Sigmoid colon (tissue), 3 donors: ENCODE results near the gene IGLL5.

Experiments
- POLR2A ChIP-seq, 2 donors: fragments of 450-650 bp; IDR thresholded peaks; one replicate each; pipeline ENCODE4 v1.6.1; 2016; ENCODE audit warnings: antibody characterized with exemption in 2 of 2, mild to moderate bottlenecking in 2 of 2, moderate library complexity in 2 of 2
- TF ChIP-seq, protein P1 (sequence below), 4 experiments: fragments of 450-650 bp in 3 of 4; fragments of 200-600 bp in 1 of 4; IDR thresholded peaks; one replicate each; pipeline ENCODE4 v1.5.1; 2016 to 2019; ENCODE audit warnings: antibody characterized with exemption in 4 of 4, mild to moderate bottlenecking in 3 of 4, moderate library complexity in 2 of 4

DNA sequence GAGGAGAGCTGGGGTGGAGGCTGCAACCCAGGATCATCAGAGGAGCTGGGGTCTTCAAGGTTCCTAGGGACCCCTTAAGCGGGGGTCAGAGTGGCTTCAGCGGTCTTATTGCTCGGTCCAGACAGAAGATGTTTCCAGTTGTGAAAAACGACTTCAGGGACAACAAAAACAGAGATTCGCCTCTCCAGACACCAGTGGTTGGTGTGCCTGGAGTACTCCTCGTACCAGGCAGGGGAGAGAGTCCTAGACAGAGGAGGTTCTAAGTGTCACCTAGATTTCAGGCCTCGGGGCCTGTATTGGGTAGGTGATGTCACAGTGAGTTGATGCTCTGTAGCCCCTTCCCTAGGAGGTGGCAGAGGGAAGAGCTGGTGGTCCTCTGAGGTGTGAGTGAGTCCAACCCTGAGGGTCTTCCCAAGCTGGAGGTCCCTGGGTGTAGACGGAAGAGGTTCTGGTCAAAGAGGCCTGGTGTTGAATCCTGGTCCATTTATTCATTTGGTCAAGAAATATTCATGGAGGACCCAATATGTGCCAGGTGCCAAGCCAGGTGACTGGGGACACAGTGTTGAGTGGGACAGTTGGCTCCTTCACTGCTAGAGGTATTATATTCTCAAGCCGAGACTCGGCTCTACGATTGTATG, 4.4 kb upstream of the IGLL5 start:
- TF ChIP-seq, protein P1, sequence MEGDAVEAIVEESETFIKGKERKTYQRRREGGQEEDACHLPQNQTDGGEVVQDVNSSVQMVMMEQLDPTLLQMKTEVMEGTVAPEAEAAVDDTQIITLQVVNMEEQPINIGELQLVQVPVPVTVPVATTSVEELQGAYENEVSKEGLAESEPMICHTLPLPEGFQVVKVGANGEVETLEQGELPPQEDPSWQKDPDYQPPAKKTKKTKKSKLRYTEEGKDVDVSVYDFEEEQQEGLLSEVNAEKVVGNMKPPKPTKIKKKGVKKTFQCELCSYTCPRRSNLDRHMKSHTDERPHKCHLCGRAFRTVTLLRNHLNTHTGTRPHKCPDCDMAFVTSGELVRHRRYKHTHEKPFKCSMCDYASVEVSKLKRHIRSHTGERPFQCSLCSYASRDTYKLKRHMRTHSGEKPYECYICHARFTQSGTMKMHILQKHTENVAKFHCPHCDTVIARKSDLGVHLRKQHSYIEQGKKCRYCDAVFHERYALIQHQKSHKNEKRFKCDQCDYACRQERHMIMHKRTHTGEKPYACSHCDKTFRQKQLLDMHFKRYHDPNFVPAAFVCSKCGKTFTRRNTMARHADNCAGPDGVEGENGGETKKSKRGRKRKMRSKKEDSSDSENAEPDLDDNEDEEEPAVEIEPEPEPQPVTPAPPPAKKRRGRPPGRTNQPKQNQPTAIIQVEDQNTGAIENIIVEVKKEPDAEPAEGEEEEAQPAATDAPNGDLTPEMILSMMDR (IDR thresholded peaks at IDR 0.05) = no peak
- TF ChIP-seq POLR2A (IDR thresholded peaks at IDR 0.05) = no peak
